Astrocyte (in vitro differentiated cells and primary cell): Measurements from ENCODE around the gene FZR1. TPM values are rescaled to one million over a fixed set of nuclear protein-coding genes. Genes with fewer than 3 reads are reported as not detected.

Experiments used
- DNase-seq: peaks from one replicate; pipeline ENCODE4 v3.0.0-alpha.2; 2010; ENCODE audit warnings: low read depth
- FAIRE-seq: peaks from 2 replicates; lab custom pipeline; 2011; peaks lifted over from hg19 to GRCh38; lab: Jason Lieb, UNC
- H2AFZ ChIP-seq: 2 replicates; pipeline ENCODE4 v1.6.0; 2012; ENCODE audit warnings: low read depth, low read length, inconsistent platforms
- H3K27ac ChIP-seq: 2 replicates; pipeline ENCODE4 v1.5.1; 2011; ENCODE audit warnings: low read depth, low read length, inconsistent platforms
- H3K27me3 ChIP-seq: 2 replicates; pipeline ENCODE4 v1.6.0; 2011; ENCODE audit warnings: low read length, inconsistent platforms; ENCODE audit not compliant: insufficient read depth
- H3K36me3 ChIP-seq: 2 replicates; pipeline ENCODE4 v1.5.1; 2011; ENCODE audit warnings: low read length, inconsistent platforms; ENCODE audit not compliant: insufficient read depth
- H3K4me1 ChIP-seq: 2 replicates; pipeline ENCODE4 v1.5.1; 2011; ENCODE audit warnings: low read length, inconsistent platforms; ENCODE audit not compliant: insufficient read depth
- H3K4me2 ChIP-seq: 2 replicates; pipeline ENCODE4 v1.6.0; 2012; ENCODE audit warnings: low read length, inconsistent platforms
- H3K4me3 ChIP-seq: 2 replicates; pipeline ENCODE4 v1.5.1; 2011; ENCODE audit warnings: low read depth, mild to moderate bottlenecking, low read length, inconsistent platforms; ENCODE audit not compliant: insufficient read depth
- H3K79me2 ChIP-seq: 2 replicates; pipeline ENCODE4 v1.6.0; 2012; ENCODE audit warnings: mild to moderate bottlenecking, low read length, inconsistent platforms; ENCODE audit not compliant: insufficient read depth
- H3K9ac ChIP-seq: 2 replicates; pipeline ENCODE4 v1.6.0; 2012; ENCODE audit warnings: mild to moderate bottlenecking, low read length, inconsistent platforms
- H3K9me3 ChIP-seq: 2 replicates; pipeline ENCODE4 v1.5.1; 2012; ENCODE audit warnings: low read depth, mild to moderate bottlenecking, low read length, inconsistent platforms; ENCODE audit not compliant: insufficient read depth
- H4K20me1 ChIP-seq: 2 replicates; pipeline ENCODE4 v1.6.0; 2012; ENCODE audit warnings: low read length, inconsistent platforms; ENCODE audit not compliant: insufficient read depth
- H3K27ac Mint-ChIP-seq: one replicate; pipeline ENCODE4 v1.8.0; 2021; ENCODE audit warnings: mild to moderate bottlenecking, mixed read lengths; ENCODE audit not compliant: unreplicated experiment
- H3K27me3 Mint-ChIP-seq: one replicate; pipeline ENCODE4 v1.8.0; 2021; ENCODE audit warnings: low read depth, mixed read lengths; ENCODE audit not compliant: unreplicated experiment
- H3K36me3 Mint-ChIP-seq: one replicate; pipeline ENCODE4 v1.8.0; 2021; ENCODE audit warnings: low read depth, mixed read lengths; ENCODE audit not compliant: unreplicated experiment
- H3K4me1 Mint-ChIP-seq: one replicate; pipeline ENCODE4 v1.8.0; 2021; ENCODE audit warnings: low read depth, mixed read lengths; ENCODE audit not compliant: unreplicated experiment
- H3K4me3 Mint-ChIP-seq: one replicate; pipeline ENCODE4 v1.8.0; 2021; ENCODE audit warnings: mild to moderate bottlenecking, moderate library complexity, mixed read lengths; ENCODE audit not compliant: unreplicated experiment
- H3K9me3 Mint-ChIP-seq: one replicate; pipeline ENCODE4 v1.8.0; 2021; ENCODE audit warnings: mild to moderate bottlenecking, mixed read lengths; ENCODE audit not compliant: unreplicated experiment
- CTCF ChIP-seq: IDR thresholded peaks from 2 replicates; pipeline ENCODE4 v1.5.1; 2011; ENCODE audit warnings: low read depth, mild to moderate bottlenecking, inconsistent platforms, low read length, moderate library complexity; ENCODE audit not compliant: insufficient read depth
- EZH2 ChIP-seq: IDR thresholded peaks from 2 replicates; pipeline ENCODE4 v1.6.1; 2012; ENCODE audit warnings: mild to moderate bottlenecking, low read length, inconsistent platforms; ENCODE audit not compliant: insufficient read depth
- total RNA-seq: library from RNA; stranded (reverse); gene quantifications from 2 replicates; pipeline ENCODE4 v1.2.1, GENCODE V29; 2021

FZR1 gene
- total RNA-seq, 1 donor from 2014 or later, result 51.8 TPM

- peak overlapping the region; percentile 53 for H3K27ac ChIP-seq
- Mint-ChIP-seq H3K27me3 (no peaks in the 10 kb centered on the region), H3K4me3 (peak overlapping the region; percentile 99), H3K27ac (peak overlapping the region; percentile 85), H3K4me1 (peaks cover 25% of the 10 kb centered on the region), H3K36me3 (peaks cover 11% of the 10 kb centered on the region), H3K9me3 (no peaks in the 10 kb centered on the region)
- no peaks in the 10 kb centered on the region for H3K27me3 ChIP-seq
- peak overlapping the region; percentile 89 for H3K4me3 ChIP-seq
- peak overlapping the region; percentile 13 for H2AFZ ChIP-seq
- H4K20me1 ChIP-seq, result peaks cover 43% of the 10 kb centered on the region
- peak overlapping the region; percentile 87 for H3K9ac ChIP-seq
- FAIRE-seq (no peak), DNase-seq (no peak)
- H3K4me1 ChIP-seq, result peaks cover 28% of the 10 kb centered on the region
- H3K9me3 ChIP-seq, result no peaks in the 10 kb centered on the region
- no peaks in the 10 kb centered on the region for H3K36me3 ChIP-seq
- peaks cover 50% of the 10 kb centered on the region for H3K79me2 ChIP-seq
- TF ChIP-seq EZH2 (no peak), CTCF (no peak)
- H3K4me2 ChIP-seq, result peak overlapping the region; percentile 98
Observed at GRCh38 chr19:3556423-3556977, 50.4 kb downstream of the FZR1 start.

DNA sequence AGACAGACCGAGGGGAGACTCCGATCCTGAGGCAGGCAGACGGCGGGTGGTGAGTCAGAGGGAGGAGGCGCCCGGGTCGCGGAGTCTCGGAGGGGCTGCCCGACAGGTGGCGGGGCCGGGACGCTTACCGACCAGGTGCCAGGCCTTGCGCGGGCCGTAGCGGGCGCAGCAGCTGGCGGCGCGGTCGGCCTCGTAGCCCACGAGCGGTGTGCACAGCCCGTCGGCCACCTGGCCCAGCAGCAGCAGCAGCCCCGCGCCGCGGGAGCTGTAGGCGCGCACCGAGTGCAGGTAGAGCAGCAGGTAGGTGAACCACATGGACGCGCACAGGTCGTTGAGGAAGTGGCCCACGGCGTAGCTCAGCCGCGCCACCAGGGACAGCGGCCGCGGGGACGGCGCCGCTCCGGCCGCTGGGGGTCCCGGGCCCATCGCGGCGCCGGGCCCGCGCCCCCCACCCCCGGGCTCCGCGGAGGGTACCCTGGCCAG lies 50.9 kb downstream of the FZR1 start:
- Histone ChIP-seq H3K27ac (peak overlapping the region; percentile 53), H3K79me2 (peaks cover 46% of the 10 kb centered on the region), H3K27me3 (no peaks in the 10 kb centered on the region), H3K9me3 (no peaks in the 10 kb centered on the region), H3K4me3 (peak overlapping the region; percentile 89), H3K4me1 (peaks cover 29% of the 10 kb centered on the region), H2AFZ (peak overlapping the region; percentile 13), H3K9ac (peak overlapping the region; percentile 87), H3K36me3 (no peaks in the 10 kb centered on the region), H3K4me2 (peak overlapping the region; percentile 98), H4K20me1 (peaks cover 39% of the 10 kb centered on the region)
- Mint-ChIP-seq H3K27ac (peak overlapping the region; percentile 85), H3K4me1 (peaks cover 25% of the 10 kb centered on the region), H3K4me3 (peak overlapping the region; percentile 99), H3K9me3 (no peaks in the 10 kb centered on the region), H3K36me3 (peaks cover 9% of the 10 kb centered on the region), H3K27me3 (no peaks in the 10 kb centered on the region)
- DNase-seq (peak; percentile 20), FAIRE-seq (no peak)
- TF ChIP-seq CTCF (no peak), EZH2 (no peak)
